ENCODE data around the gene CISD2. TPM values are rescaled to one million over a fixed set of nuclear protein-coding genes. Genes with fewer than 3 reads are reported as not detected.
"Not testable (repeated sequence)": the region's sequence is repeated elsewhere in the genome, so short reads cannot be mapped to it uniquely, and the experiment has no call there.

CISD2 gene
- total RNA-seq, 1 donor from 2014 or later: 10.4 TPM

DNA sequence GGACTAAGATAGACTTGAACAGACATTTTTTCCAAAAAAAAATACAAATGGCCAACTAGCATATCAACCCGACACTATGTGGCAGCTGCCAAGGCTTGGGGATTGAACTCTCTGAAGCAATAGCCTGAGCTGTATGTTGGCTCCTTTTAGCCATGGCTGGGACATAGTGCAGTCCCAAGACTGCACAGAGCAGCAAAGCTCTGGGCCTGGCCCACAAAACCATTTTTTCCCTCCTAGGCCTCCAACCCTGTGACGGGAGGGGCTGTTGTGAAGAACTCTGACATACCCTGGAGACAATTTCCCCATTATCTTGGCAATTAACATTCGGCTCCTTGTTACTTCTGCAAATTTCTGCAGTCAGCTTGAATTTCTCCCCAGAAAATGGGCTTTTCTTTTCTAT lies 50.1 kb downstream of the CISD2 start:
- peaks cover 0 to 5% of the 10 kb centered on the region in 2 donors for H3K9me3 ChIP-seq
- no peaks in the 10 kb centered on the region for H3K4me1 ChIP-seq
- H3K27ac ChIP-seq: no peak overlapping the region
- intact Hi-C loops (cut with DNase I): no loop called here
- DNase-seq (ENCODE audit: low spot score in 2 of 2): no peak
- no peaks in the 10 kb centered on the region for H3K27me3 ChIP-seq
- TF ChIP-seq, protein P1, sequence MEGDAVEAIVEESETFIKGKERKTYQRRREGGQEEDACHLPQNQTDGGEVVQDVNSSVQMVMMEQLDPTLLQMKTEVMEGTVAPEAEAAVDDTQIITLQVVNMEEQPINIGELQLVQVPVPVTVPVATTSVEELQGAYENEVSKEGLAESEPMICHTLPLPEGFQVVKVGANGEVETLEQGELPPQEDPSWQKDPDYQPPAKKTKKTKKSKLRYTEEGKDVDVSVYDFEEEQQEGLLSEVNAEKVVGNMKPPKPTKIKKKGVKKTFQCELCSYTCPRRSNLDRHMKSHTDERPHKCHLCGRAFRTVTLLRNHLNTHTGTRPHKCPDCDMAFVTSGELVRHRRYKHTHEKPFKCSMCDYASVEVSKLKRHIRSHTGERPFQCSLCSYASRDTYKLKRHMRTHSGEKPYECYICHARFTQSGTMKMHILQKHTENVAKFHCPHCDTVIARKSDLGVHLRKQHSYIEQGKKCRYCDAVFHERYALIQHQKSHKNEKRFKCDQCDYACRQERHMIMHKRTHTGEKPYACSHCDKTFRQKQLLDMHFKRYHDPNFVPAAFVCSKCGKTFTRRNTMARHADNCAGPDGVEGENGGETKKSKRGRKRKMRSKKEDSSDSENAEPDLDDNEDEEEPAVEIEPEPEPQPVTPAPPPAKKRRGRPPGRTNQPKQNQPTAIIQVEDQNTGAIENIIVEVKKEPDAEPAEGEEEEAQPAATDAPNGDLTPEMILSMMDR (IDR thresholded peaks at IDR 0.05): no peak
- no peak overlapping the region for H3K4me3 ChIP-seq
- no peaks in the 10 kb centered on the region for H3K36me3 ChIP-seq

DNA sequence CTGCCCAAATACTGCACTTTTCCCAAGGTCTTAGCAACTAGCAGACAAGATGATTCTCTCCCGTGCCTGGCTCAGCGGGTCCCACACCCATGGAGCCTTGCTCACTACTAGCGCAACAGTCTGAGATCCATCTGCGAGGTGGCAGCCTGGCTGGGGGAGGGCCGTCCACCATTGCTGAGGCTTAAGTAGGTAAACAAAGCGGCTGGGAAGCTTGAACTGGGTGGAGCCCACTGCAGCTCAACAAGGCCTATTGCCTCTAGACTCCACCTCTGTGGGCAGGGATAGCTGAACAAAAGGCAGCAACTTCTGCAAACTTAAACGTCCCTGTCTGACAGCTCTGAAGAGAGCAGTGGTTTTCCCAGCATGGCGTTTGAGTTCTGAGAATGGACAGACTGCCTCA lies 50.9 kb downstream of the CISD2 start:
- intact Hi-C loops (cut with DNase I); H3K4me1 ChIP-seq; H3K9me3 ChIP-seq; H3K27ac ChIP-seq; H3K4me3 ChIP-seq; DNase-seq (ENCODE audit: low spot score in 2 of 2); H3K27me3 ChIP-seq; H3K36me3 ChIP-seq: not testable (repeated sequence)

DNA sequence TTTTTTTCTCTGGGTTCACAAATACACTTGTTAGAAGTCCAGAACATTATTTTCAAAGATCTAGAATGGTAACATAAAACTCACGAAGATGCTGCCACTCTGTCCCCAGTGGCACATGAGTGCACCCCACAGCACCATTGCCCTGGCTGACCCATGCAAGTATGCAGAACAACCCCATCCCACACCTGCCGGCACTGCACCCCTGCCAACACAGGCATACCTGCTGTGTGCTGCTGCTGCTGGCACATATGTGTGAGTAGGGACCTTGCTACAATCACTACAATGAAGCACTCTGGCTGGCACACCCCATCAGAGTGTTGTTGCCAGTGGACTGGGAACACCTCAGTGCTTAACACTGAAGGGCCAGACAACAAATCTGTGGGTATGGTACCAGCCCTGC lies 66.9 kb downstream of the CISD2 start:
- Histone ChIP-seq H3K36me3 (no peaks in the 10 kb centered on the region), H3K9me3 (no peaks in the 10 kb centered on the region), H3K27ac (no peak overlapping the region), H3K4me3 (no peak overlapping the region), H3K4me1 (no peaks in the 10 kb centered on the region), H3K27me3 (no peaks in the 10 kb centered on the region)
- DNase-seq (ENCODE audit: low spot score in 2 of 2): no peak
- intact Hi-C loops (cut with DNase I): no loop called here
- TF ChIP-seq, protein P1 (IDR thresholded peaks at IDR 0.05): no peak

DNA sequence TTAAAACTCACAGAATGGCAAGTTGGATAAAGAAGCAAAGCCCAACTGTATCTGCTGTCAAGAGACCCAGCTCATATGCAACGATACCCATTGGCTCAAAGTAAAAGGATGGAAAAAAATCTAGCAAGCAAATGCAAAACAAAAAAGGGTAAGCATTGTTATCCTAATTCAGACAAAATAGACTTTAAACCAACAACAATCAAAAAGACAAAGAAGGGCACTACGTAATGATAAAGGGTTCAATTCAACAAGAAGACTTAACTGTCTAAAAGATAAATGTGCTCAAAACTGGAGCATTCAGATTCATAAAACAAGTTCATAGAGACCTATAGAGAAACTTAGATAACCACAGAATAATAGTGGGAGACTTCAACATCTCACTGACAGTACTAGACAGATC lies 69.3 kb downstream of the CISD2 start:
- intact Hi-C loops (cut with DNase I); DNase-seq (ENCODE audit: low spot score in 2 of 2); H3K4me3 ChIP-seq; H3K27me3 ChIP-seq; H3K4me1 ChIP-seq; H3K27ac ChIP-seq; H3K36me3 ChIP-seq; H3K9me3 ChIP-seq: not testable (repeated sequence)

Other genes starting within 250 kb of the CISD2 start
- gene MANBA, start 108.0 kb upstream of the CISD2 start, total RNA-seq: 9.7 TPM
- gene UBE2D3, start 41.4 kb upstream of the CISD2 start, total RNA-seq: 379 TPM
- not detected for gene SLC9B1, start 150.7 kb downstream of the CISD2 start, total RNA-seq
- 15.6 TPM for gene SLC9B2, start 207.8 kb downstream of the CISD2 start, total RNA-seq
- gene BDH2, start 230.8 kb downstream of the CISD2 start, total RNA-seq: 13.9 TPM